DMS79 (cell line): ENCODE results near the gene SFN.

Source experiments
- DNase-seq: peaks from one replicate; lab custom pipeline; 2025; lab: John Stamatoyannopoulos, UW

Gene SFN

DNA sequence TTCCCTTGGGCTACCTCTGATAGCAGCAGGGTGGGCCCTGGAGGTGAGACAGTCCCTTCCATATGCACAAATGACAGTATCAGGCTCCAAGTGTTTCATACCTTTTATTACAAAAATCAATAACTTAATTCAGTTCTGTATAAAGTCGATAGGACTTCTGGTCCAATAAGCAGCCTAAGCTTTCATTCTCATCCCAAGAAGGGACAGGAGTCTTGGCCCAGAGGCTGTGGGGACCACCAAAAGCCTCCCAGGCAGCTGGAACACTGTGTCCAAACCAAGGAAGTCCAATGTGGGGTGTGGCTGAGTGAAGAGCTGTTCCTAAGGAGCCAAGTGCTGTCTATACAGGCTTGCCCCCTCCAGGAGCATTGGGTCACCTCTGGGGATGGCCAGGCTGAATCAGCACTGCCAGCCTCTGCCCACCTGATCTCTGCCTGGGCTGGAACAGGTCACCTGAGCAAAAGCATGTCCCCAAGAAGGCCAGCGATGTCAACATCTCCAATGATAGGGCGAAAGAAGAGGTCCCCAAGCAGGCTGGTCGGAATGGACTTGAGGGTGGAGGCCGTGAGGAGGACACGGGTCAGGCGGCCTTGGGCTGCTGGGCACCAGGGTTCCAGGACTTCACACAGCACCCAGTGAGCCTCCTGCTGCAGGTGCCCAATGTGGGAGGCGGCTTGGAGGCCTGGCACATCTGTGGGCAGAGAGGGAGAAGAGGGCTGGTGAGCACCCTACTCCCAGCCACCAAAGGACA lies 48.6 kb downstream of the SFN start:
- no peak for DNase-seq

GRCh38 chr1:26912147-26912490 lies 49.2 kb downstream of the SFN start:
- no peak for DNase-seq

DNA sequence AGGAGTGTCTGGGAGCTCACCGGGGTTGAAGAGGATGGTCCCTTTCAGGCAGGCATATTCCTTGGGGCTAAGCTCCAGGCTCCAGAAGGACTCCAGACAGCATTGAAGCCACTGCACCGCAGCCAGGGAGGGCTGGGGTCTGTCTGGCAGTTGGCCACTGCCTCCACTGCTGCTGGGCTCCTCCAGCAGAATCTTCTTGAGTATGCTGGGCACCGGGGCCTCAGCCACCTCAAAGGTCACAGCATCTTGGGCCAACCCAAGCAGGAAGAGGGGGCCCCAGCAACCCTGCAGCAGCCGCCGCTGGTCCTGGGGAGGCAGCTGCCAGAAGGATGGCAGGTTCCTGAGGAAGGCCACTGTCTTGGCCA lies 50.4 kb downstream of the SFN start:
- DNase-seq: no peak
